ENCODE measurements around the gene SUPT20HL2. TPM values are rescaled to one million over a fixed set of nuclear protein-coding genes. Genes with fewer than 3 reads are reported as not detected.
A peak's percentile ranks its signal among the peaks of the same experiment; 100 is the strongest.

The SUPT20HL2 gene
- total RNA-seq, 1 experiment from 2014 or later: not detected

DNA sequence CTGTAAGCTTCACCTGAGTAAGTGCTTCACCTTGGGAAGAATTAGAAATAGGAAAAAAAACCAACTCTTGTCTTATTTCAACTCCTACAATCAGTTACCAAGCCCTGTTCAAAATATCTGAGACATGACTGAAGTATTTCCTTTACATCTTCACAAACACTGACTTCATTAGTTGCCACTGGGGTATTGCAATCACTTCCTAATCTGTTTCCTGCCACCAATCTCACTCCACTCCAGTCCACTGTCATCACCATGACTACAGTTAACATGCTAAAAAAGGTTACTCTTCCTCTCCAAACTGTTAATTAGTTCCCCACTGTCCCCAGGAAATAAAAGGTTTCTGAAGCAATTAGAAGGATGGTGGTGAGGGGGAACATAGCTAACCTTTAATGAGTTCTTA, 43.2 kb upstream of the SUPT20HL2 start:
- CTCF ChIA-PET: no interaction called here

DNA sequence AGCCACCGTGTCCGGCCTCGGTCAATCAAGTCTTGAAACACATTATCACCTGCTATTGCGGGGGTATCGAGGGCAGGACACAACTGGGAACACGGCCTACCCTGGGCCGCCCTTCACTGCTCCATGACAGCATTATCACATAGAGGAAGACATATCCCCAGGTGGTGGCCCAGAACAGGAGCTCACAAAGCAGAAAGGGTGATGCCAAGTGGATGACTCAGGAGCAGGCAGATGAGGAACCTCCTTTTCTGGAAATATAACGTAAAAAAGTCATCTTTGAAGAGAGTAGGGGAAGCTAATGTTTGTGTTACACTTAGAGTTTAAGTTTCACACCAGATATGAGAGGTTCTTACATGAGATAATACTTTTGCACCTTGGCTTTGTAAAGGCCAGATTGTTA, 41.2 kb upstream of the SUPT20HL2 start:
- no peaks in the 10 kb centered on the region for H3K36me3 ChIP-seq (ENCODE audit: low read depth, low read length)
- no peaks in the 10 kb centered on the region for H3K27me3 ChIP-seq (ENCODE audit: low read length)
- POLR2A ChIA-PET (ENCODE audit: unreplicated experiment): no interaction called here
- H3K79me2 ChIP-seq (ENCODE audit: low read length): no peaks in the 10 kb centered on the region
- H3K4me3 ChIP-seq (ENCODE audit: low read length): no peak overlapping the region
- no TSS peak for BruUV-seq (replicated peaks)
- DNase-seq (no peak), ATAC-seq (peak; percentile 70)
- H3K9ac ChIP-seq (ENCODE audit: low read length): no peak overlapping the region
- peak overlapping the region; percentile 52 for H3K27ac ChIP-seq (ENCODE audit: low read length)
- H3K4me1 ChIP-seq (ENCODE audit: insufficient read depth, low read length): no peaks in the 10 kb centered on the region
- TF ChIP-seq EZH2 (IDR thresholded peaks at IDR 0.05; ENCODE audit: low read length, unreplicated experiment): no peak
- no peak for TF ChIP-seq EZH2phosphoT487 (IDR thresholded peaks at IDR 0.05; ENCODE audit: borderline replicate concordance, low read length)
- TF ChIP-seq, protein P1, sequence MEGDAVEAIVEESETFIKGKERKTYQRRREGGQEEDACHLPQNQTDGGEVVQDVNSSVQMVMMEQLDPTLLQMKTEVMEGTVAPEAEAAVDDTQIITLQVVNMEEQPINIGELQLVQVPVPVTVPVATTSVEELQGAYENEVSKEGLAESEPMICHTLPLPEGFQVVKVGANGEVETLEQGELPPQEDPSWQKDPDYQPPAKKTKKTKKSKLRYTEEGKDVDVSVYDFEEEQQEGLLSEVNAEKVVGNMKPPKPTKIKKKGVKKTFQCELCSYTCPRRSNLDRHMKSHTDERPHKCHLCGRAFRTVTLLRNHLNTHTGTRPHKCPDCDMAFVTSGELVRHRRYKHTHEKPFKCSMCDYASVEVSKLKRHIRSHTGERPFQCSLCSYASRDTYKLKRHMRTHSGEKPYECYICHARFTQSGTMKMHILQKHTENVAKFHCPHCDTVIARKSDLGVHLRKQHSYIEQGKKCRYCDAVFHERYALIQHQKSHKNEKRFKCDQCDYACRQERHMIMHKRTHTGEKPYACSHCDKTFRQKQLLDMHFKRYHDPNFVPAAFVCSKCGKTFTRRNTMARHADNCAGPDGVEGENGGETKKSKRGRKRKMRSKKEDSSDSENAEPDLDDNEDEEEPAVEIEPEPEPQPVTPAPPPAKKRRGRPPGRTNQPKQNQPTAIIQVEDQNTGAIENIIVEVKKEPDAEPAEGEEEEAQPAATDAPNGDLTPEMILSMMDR (conservative IDR thresholded peaks at IDR 0.05; ENCODE audit: low read depth, low read length): no peak
- CTCF ChIA-PET: no interaction called here
- H3K9me2 ChIP-seq (replicated peaks; ENCODE audit: low read length): no peaks in the 10 kb centered on the region
- H2AFZ ChIP-seq (ENCODE audit: low read length): no peak overlapping the region
- no peaks in the 10 kb centered on the region for H3K9me3 ChIP-seq (ENCODE audit: low read length)
- H3K4me2 ChIP-seq (ENCODE audit: low read length): no peak overlapping the region
- intact Hi-C loops (cut with micrococcal nuclease): no loop called here
- H3F3A ChIP-seq (ENCODE audit: low read length, unreplicated experiment): no peaks in the 10 kb centered on the region
- H4K20me1 ChIP-seq (ENCODE audit: low read length): no peaks in the 10 kb centered on the region

More for the DNA sequence above, 43.2 kb upstream of the SUPT20HL2 start:
- TF ChIP-seq EZH2 (IDR thresholded peaks at IDR 0.05; ENCODE audit: low read length, unreplicated experiment): no peak
- Histone ChIP-seq H3K36me3 (ENCODE audit: low read depth, low read length) (no peaks in the 10 kb centered on the region), H3K79me2 (ENCODE audit: low read length) (no peaks in the 10 kb centered on the region), H3F3A (ENCODE audit: low read length, unreplicated experiment) (no peaks in the 10 kb centered on the region), H3K4me1 (ENCODE audit: insufficient read depth, low read length) (no peaks in the 10 kb centered on the region), H2AFZ (ENCODE audit: low read length) (no peak overlapping the region), H3K4me3 (ENCODE audit: low read length) (no peak overlapping the region), H3K4me2 (ENCODE audit: low read length) (no peak overlapping the region), H4K20me1 (ENCODE audit: low read length) (no peaks in the 10 kb centered on the region), H3K9ac (ENCODE audit: low read length) (no peak overlapping the region), H3K27ac (ENCODE audit: low read length) (no peak overlapping the region), H3K9me3 (ENCODE audit: low read length) (no peaks in the 10 kb centered on the region), H3K9me2 (replicated peaks; ENCODE audit: low read length) (no peaks in the 10 kb centered on the region), H3K27me3 (ENCODE audit: low read length) (no peaks in the 10 kb centered on the region)
- intact Hi-C loops (cut with micrococcal nuclease): no loop called here
- BruUV-seq (replicated peaks): no TSS peak
- DNase-seq (no peak), ATAC-seq (no peak)
- POLR2A ChIA-PET (ENCODE audit: unreplicated experiment): no interaction called here

DNA sequence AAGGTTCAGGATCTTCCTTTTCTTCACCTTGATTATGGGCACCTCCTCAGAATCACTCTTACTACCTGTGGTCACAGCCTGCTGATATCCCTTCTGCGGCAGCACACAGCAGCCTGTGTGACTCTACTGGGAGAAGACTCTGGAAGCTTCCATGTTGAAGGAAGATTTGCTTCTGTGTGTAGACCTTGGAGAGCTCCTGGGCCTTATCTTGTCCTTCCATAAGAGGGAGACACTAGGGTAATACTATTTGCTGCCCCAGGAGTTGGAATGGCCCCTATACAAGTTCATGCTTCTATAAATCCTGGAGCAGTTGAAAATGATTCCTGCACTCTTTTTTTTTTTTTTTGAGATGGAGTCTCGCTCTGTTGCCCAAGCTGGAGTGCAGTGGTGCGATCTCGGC, 36.3 kb upstream of the SUPT20HL2 start:
- H3K27me3 ChIP-seq (ENCODE audit: low read length): no peaks in the 10 kb centered on the region
- ATAC-seq (no peak), DNase-seq (no peak)
- CTCF ChIA-PET: no interaction called here
- intact Hi-C loops (cut with micrococcal nuclease): no loop called here
- POLR2A ChIA-PET (ENCODE audit: unreplicated experiment): no interaction called here
- H3K27ac ChIP-seq (ENCODE audit: low read length): no peak overlapping the region
- no peaks in the 10 kb centered on the region for H3K36me3 ChIP-seq (ENCODE audit: low read depth, low read length)
- no peak overlapping the region for H3K4me3 ChIP-seq (ENCODE audit: low read length)
- no peaks in the 10 kb centered on the region for H3K9me2 ChIP-seq (replicated peaks; ENCODE audit: low read length)
- no peaks in the 10 kb centered on the region for H3K79me2 ChIP-seq (ENCODE audit: low read length)
- H4K20me1 ChIP-seq (ENCODE audit: low read length): no peaks in the 10 kb centered on the region
- no peaks in the 10 kb centered on the region for H3K4me1 ChIP-seq (ENCODE audit: insufficient read depth, low read length)
- TF ChIP-seq EZH2 (IDR thresholded peaks at IDR 0.05; ENCODE audit: low read length, unreplicated experiment) (no peak), EZH2phosphoT487 (IDR thresholded peaks at IDR 0.05; ENCODE audit: borderline replicate concordance, low read length) (no peak)
- TF ChIP-seq, protein P1 (conservative IDR thresholded peaks at IDR 0.05; ENCODE audit: low read depth, low read length): no peak
- no peaks in the 10 kb centered on the region for H3F3A ChIP-seq (ENCODE audit: low read length, unreplicated experiment)
- H3K4me2 ChIP-seq (ENCODE audit: low read length): no peak overlapping the region
- no TSS peak for BruUV-seq (replicated peaks)
- no peak overlapping the region for H2AFZ ChIP-seq (ENCODE audit: low read length)
- no peaks in the 10 kb centered on the region for H3K9me3 ChIP-seq (ENCODE audit: low read length)
- H3K9ac ChIP-seq (ENCODE audit: low read length): no peak overlapping the region

Data from PC-3 (cell line).